Fibroblast of mammary gland (primary cell): ENCODE results near the gene ADCY2.

Source experiments
- DNase-seq: peaks from one replicate; pipeline ENCODE4 v3.0.0-alpha.2; 2010; ENCODE audit warnings: low read depth
- H3K4me3 ChIP-seq: 2 replicates; pipeline ENCODE4 v1.5.1; 2011; ENCODE audit warnings: low read depth, mild to moderate bottlenecking, low read length, moderate library complexity; ENCODE audit not compliant: control insufficient read depth
- CTCF ChIP-seq: conservative IDR thresholded peaks from 2 replicates; pipeline ENCODE4 v1.5.1; 2011; ENCODE audit warnings: low read depth, low read length, inconsistent platforms; ENCODE audit not compliant: control insufficient read depth, insufficient read depth

The ADCY2 gene

GRCh38 chr5:7515284-7515914 lies 119.5 kb downstream of the ADCY2 start:
- DNase-seq = no peak
- TF ChIP-seq CTCF = no peak
- no peak overlapping the region for H3K4me3 ChIP-seq

DNA sequence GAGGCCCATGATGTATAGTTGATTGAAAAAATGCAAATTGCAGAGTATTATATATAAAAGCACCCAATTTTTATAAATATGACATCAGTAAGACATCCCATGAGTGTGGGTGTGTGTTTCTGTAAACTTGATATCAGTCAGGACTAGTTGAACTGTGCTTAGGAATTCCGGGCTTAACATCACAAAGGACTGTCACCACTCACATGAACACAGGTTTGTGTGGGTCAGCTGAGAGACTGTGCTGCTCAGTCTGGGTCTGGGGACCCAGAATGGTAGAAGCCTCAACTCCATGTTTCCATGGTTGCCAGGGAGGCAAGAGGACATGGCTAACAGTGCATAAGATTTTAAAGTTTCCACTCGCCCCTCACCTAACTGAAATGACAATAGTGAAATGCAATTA lies 120.3 kb downstream of the ADCY2 start:
- DNase-seq = no peak
- no peak for TF ChIP-seq CTCF

DNA sequence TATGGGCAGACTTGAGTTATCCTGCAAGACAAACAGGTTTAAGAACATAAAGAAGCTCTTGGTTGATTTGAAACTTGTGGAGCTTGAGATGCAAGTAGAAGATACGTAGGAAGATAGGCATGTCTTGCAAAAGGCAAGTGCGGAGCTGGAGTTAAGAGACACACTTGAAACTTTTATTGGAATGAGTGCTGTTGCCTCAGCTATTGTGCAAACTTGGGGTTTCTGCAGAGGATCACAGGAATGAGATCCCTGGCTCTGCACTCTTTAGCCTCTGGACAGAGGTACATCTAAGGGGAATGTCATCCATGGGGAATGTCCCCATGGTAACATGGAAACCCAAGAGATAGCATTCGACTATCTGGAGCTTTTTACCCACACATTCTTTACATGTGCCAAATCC lies 121.1 kb downstream of the ADCY2 start:
- no peak overlapping the region for H3K4me3 ChIP-seq
- no peak for TF ChIP-seq CTCF
- DNase-seq = no peak

More for the DNA sequence above, 120.3 kb downstream of the ADCY2 start:
- no peak overlapping the region for H3K4me3 ChIP-seq

DNA sequence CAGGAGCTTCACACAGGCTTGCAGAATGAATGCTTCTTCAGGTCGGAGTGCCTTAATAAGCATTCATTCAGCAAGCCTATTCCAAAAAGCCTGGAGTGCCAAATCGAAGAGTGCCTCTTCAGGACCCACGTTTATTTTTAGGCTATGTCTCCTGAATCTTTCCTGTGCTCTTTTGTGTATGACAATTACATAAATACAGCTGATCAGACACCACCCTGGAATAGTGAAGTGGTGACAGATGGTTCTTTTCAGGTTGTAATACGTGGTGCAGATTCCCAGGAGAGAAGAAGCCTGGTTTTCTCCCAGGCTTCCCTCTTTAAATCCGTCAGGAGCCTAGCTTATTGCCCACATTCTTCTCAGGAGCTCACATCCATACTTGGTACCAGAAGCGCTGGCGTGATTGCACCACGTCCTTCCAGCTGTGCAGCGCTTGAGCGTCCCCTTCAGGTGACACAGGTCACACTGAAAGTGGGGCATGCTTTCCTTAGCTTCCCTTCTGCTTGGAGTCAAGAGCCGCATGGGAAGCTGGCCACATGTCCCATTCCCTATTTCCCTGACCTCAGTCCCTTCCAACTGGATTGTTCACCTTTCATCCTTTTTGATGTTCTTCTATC lies 123.1 kb downstream of the ADCY2 start:
- DNase-seq = no peak
- H3K4me3 ChIP-seq = no peak overlapping the region
- no peak for TF ChIP-seq CTCF

DNA sequence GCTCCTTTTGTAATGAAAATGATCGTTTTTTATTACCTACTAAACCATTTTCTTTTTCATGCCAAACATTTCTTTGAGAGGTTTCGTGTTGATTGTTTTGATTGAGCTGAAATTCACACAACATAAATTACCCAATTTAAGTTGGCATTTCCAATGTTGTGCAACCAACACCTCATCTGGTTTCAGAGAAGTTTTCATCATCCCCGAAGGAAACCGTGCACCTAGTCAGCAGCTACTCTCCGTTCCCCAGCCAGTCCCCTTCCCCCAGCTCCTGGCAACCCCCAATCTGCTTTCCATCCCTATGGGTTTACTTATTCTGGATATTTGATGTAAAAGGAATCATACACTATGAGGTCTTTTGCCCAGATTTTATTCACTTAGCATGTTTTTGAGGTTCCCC lies 123.6 kb downstream of the ADCY2 start:
- TF ChIP-seq CTCF = no peak
- no peak for DNase-seq
- H3K4me3 ChIP-seq = no peak overlapping the region

DNA sequence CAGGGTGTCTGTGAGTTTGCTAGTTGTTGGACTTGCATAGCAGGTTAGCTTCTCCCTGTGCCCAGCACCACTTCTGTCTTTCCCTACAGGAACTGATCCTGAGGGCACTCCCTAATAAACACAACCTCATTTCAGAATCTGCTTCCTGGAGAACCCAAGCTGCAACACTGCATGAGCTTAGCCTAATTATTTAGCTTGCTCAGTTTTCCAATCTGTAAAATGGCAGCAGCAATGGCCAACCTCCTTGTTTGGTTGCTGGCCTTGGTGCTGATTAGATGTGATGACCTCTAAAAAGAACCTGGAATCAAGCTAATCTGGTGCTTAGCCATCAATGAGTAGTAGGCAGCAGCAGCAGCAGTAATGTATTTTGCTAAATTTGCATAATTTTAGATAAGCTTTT lies 133.9 kb downstream of the ADCY2 start:
- no peak for DNase-seq
- no peak for TF ChIP-seq CTCF
- no peak overlapping the region for H3K4me3 ChIP-seq
